GM18499 (cell line): Measurements from ENCODE around the gene MRRF.

Source experiments
- ATAC-seq: cut with Tn5 transposase; IDR thresholded peaks from one replicate; pipeline ENCODE4 v1.9.1; 2021; ENCODE audit warnings: moderate number of reproducible peaks; ENCODE audit not compliant: insufficient read depth, unreplicated experiment

MRRF gene

GRCh38 chr9:122264360-122265148 is at the start of gene MRRF, which contains the start of gene RBM18:
MRRF (plus strand) TSS chr9:122264882; CDS start chr9:122270892, 6,010 bp downstream.
RBM18 (minus strand) TSS chr9:122264840; CDS start chr9:122261492, 3,348 bp downstream.
- peak; percentile 61 for ATAC-seq

GRCh38 chr9:122215663-122216062 is 49.0 kb upstream of the MRRF start:
- no peak for ATAC-seq

- no peak for ATAC-seq
These were observed 48.4 kb upstream of the MRRF start for GRCh38 chr9:122216138-122216797.

- no peak for ATAC-seq
These were observed 47.8 kb upstream of the MRRF start for GRCh38 chr9:122216798-122217418.

- ATAC-seq, result no peak
These were observed 47.0 kb upstream of the MRRF start for GRCh38 chr9:122217640-122218039.

GRCh38 chr9:122218071-122218934 is 46.4 kb upstream of the MRRF start:
- ATAC-seq, result no peak

- no peak for ATAC-seq
These were observed 45.5 kb upstream of the MRRF start for GRCh38 chr9:122218935-122219855.

GRCh38 chr9:122219856-122220672 is 44.6 kb upstream of the MRRF start:
- no peak for ATAC-seq

- no peak for ATAC-seq
These were observed 44.0 kb upstream of the MRRF start for GRCh38 chr9:122220673-122221182.

GRCh38 chr9:122221183-122221811 is 43.4 kb upstream of the MRRF start:
- no peak for ATAC-seq

- no peak for ATAC-seq
These were observed 41.9 kb upstream of the MRRF start for GRCh38 chr9:122222791-122223190.

GRCh38 chr9:122223435-122223834 is 41.2 kb upstream of the MRRF start:
- no peak for ATAC-seq

GRCh38 chr9:122225312-122226141 is 39.2 kb upstream of the MRRF start:
- no peak for ATAC-seq

- ATAC-seq, result no peak
These were observed 38.4 kb upstream of the MRRF start for GRCh38 chr9:122226142-122226757.

GRCh38 chr9:122226758-122227574 is 37.7 kb upstream of the MRRF start:
- ATAC-seq, result no peak

GRCh38 chr9:122227575-122227900 is 37.1 kb upstream of the MRRF start:
- ATAC-seq, result no peak
